ENCODE data around the gene CELF2.

CELF2 gene

GRCh38 chr10:11014671-11015445 is 2.8 kb upstream of the CELF2 start:
- Histone ChIP-seq H2BK120ac (ENCODE audit: low read depth, low read length) (no peak overlapping the region), H3K79me1 (ENCODE audit: low read depth, low read length) (no peaks in the 10 kb centered on the region), H2AFZ (ENCODE audit: low read length) (no peak overlapping the region), H3K4me1 (ENCODE audit: control insufficient read depth in 2 of 2, insufficient read depth in 1 of 2, low read depth in 1 of 2, low read length in 2 of 2) (peaks cover 9 to 25% of the 10 kb centered on the region in 2 donors), H3K9ac (ENCODE audit: low read depth, low read length, poor library complexity) (no peak overlapping the region), H3K4me3 (ENCODE audit: low read length in 2 of 2) (no peak overlapping the region), H2BK5ac (ENCODE audit: low read length) (no peak overlapping the region), H3K36me3 (replicated peaks in 1 of 2; ENCODE audit: control insufficient read depth in 2 of 2, insufficient read depth in 2 of 2, low read length in 2 of 2) (no peaks in the 10 kb centered on the region), H3K18ac (ENCODE audit: low read length) (no peak overlapping the region), H2BK12ac (ENCODE audit: low read length) (no peak overlapping the region), H3K9me3 (replicated peaks in 1 of 2; ENCODE audit: control insufficient read depth in 2 of 2, insufficient read depth in 1 of 2, low read depth in 1 of 2, low read length in 2 of 2) (no peaks in the 10 kb centered on the region), H4K8ac (ENCODE audit: low read depth, low read length) (no peak overlapping the region), H3K4me2 (ENCODE audit: insufficient read depth, low read length, poor library complexity, severe bottlenecking) (no peak overlapping the region), H4K91ac (ENCODE audit: low read depth, low read length, poor library complexity) (no peak overlapping the region), H3K23ac (ENCODE audit: low read depth, low read length, poor library complexity) (no peak overlapping the region), H2AK5ac (ENCODE audit: low read depth, low read length) (no peak overlapping the region), H3K4ac (ENCODE audit: low read length) (no peak overlapping the region), H3K27me3 (ENCODE audit: control insufficient read depth in 3 of 3, insufficient read depth in 3 of 3, low read depth in 1 of 3, low read length in 3 of 3) (peaks cover 0 to 9% (median 0%) of the 10 kb centered on the region in 3 experiments), H3K27ac (replicated peaks; ENCODE audit: low read length) (no peak overlapping the region), H2BK15ac (ENCODE audit: low read length) (no peak overlapping the region), H3K14ac (ENCODE audit: low read length) (no peak overlapping the region)
- no peak for DNase-seq (ENCODE audit: low spot score)
- WGBS, 2 donors (ENCODE audit: extremely low coverage in 2 of 2, insufficient read length in 2 of 2, insufficient replicate concordance in 1 of 2), result no CpG with 5 or more reads among the region's 14 CpGs

- Histone ChIP-seq H3K23ac (ENCODE audit: low read depth, low read length, poor library complexity) (no peak overlapping the region), H2AFZ (ENCODE audit: low read length) (no peak overlapping the region), H2BK5ac (ENCODE audit: low read length) (no peak overlapping the region), H4K8ac (ENCODE audit: low read depth, low read length) (no peak overlapping the region), H3K27ac (replicated peaks; ENCODE audit: low read length) (no peak overlapping the region), H3K9ac (ENCODE audit: low read depth, low read length, poor library complexity) (no peak overlapping the region), H3K4ac (ENCODE audit: low read length) (no peak overlapping the region), H4K91ac (ENCODE audit: low read depth, low read length, poor library complexity) (no peak overlapping the region), H3K36me3 (replicated peaks in 1 of 2; ENCODE audit: control insufficient read depth in 2 of 2, insufficient read depth in 2 of 2, low read length in 2 of 2) (no peaks in the 10 kb centered on the region), H3K79me1 (ENCODE audit: low read depth, low read length) (no peaks in the 10 kb centered on the region), H3K4me2 (ENCODE audit: insufficient read depth, low read length, poor library complexity, severe bottlenecking) (no peak overlapping the region), H3K18ac (ENCODE audit: low read length) (no peak overlapping the region), H3K14ac (ENCODE audit: low read length) (no peak overlapping the region), H2BK12ac (ENCODE audit: low read length) (no peak overlapping the region), H3K4me3 (ENCODE audit: low read length in 2 of 2) (no peak overlapping the region), H2AK5ac (ENCODE audit: low read depth, low read length) (no peak overlapping the region), H2BK120ac (ENCODE audit: low read depth, low read length) (no peak overlapping the region), H3K27me3 (ENCODE audit: control insufficient read depth in 3 of 3, insufficient read depth in 3 of 3, low read depth in 1 of 3, low read length in 3 of 3) (peaks cover 0 to 9% (median 0%) of the 10 kb centered on the region in 3 experiments), H3K9me3 (replicated peaks in 1 of 2; ENCODE audit: control insufficient read depth in 2 of 2, insufficient read depth in 1 of 2, low read depth in 1 of 2, low read length in 2 of 2) (no peaks in the 10 kb centered on the region), H3K4me1 (ENCODE audit: control insufficient read depth in 2 of 2, insufficient read depth in 1 of 2, low read depth in 1 of 2, low read length in 2 of 2) (peaks cover 9 to 25% of the 10 kb centered on the region in 2 donors), H2BK15ac (ENCODE audit: low read length) (no peak overlapping the region)
- no peak for DNase-seq (ENCODE audit: low spot score)
- whole genome bisulfite sequencing, 2 donors (ENCODE audit: extremely low coverage in 2 of 2, insufficient read length in 2 of 2, insufficient replicate concordance in 1 of 2), result no CpG with 5 or more reads among the region's 2 CpGs
Measured at GRCh38 chr10:11015446-11015934, 2.2 kb upstream of the CELF2 start.

GRCh38 chr10:11017000-11017569 is 587 bp upstream of the CELF2 start:
- Histone ChIP-seq H3K18ac (ENCODE audit: low read length) (peak overlapping the region; percentile 93), H3K4ac (ENCODE audit: low read length) (no peak overlapping the region), H3K27ac (replicated peaks; ENCODE audit: low read length) (no peak overlapping the region), H3K23ac (ENCODE audit: low read depth, low read length, poor library complexity) (peak overlapping the region; percentile 83), H3K14ac (ENCODE audit: low read length) (no peak overlapping the region), H4K91ac (ENCODE audit: low read depth, low read length, poor library complexity) (no peak overlapping the region), H3K4me3 (ENCODE audit: low read length in 2 of 2) (peak overlapping the region; percentile 58 to 85), H4K8ac (ENCODE audit: low read depth, low read length) (no peak overlapping the region), H2BK5ac (ENCODE audit: low read length) (no peak overlapping the region), H3K4me2 (ENCODE audit: insufficient read depth, low read length, poor library complexity, severe bottlenecking) (peak overlapping the region; percentile 48), H2BK12ac (ENCODE audit: low read length) (no peak overlapping the region), H3K79me1 (ENCODE audit: low read depth, low read length) (no peaks in the 10 kb centered on the region), H2BK15ac (ENCODE audit: low read length) (no peak overlapping the region), H2AK5ac (ENCODE audit: low read depth, low read length) (no peak overlapping the region), H3K4me1 (ENCODE audit: control insufficient read depth in 2 of 2, insufficient read depth in 1 of 2, low read depth in 1 of 2, low read length in 2 of 2) (peaks cover 7 to 22% of the 10 kb centered on the region in 2 donors), H3K9me3 (replicated peaks in 1 of 2; ENCODE audit: control insufficient read depth in 2 of 2, insufficient read depth in 1 of 2, low read depth in 1 of 2, low read length in 2 of 2) (no peaks in the 10 kb centered on the region), H3K27me3 (ENCODE audit: control insufficient read depth in 3 of 3, insufficient read depth in 3 of 3, low read depth in 1 of 3, low read length in 3 of 3) (peaks cover 0 to 9% (median 0%) of the 10 kb centered on the region in 3 experiments), H3K36me3 (replicated peaks in 1 of 2; ENCODE audit: control insufficient read depth in 2 of 2, insufficient read depth in 2 of 2, low read length in 2 of 2) (no peaks in the 10 kb centered on the region), H2BK120ac (ENCODE audit: low read depth, low read length) (no peak overlapping the region), H3K9ac (ENCODE audit: low read depth, low read length, poor library complexity) (no peak overlapping the region), H2AFZ (ENCODE audit: low read length) (peak overlapping the region; percentile 95)
- no CpG with 5 or more reads among the region's 19 CpGs for WGBS, 2 donors (ENCODE audit: extremely low coverage in 2 of 2, insufficient read length in 2 of 2, insufficient replicate concordance in 1 of 2)
- DNase-seq (ENCODE audit: low spot score), result no peak

- no peaks in the 10 kb centered on the region for H3K9me3 ChIP-seq (replicated peaks in 1 of 2; ENCODE audit: control insufficient read depth in 2 of 2, insufficient read depth in 1 of 2, low read depth in 1 of 2, low read length in 2 of 2)
- no peak overlapping the region for H2AK5ac ChIP-seq (ENCODE audit: low read depth, low read length)
- no peak overlapping the region for H3K4ac ChIP-seq (ENCODE audit: low read length)
- H4K8ac ChIP-seq (ENCODE audit: low read depth, low read length), result no peak overlapping the region
- H2AFZ ChIP-seq (ENCODE audit: low read length), result peak overlapping the region; percentile 95
- H4K91ac ChIP-seq (ENCODE audit: low read depth, low read length, poor library complexity), result no peak overlapping the region
- H3K4me1 ChIP-seq (ENCODE audit: control insufficient read depth in 2 of 2, insufficient read depth in 1 of 2, low read depth in 1 of 2, low read length in 2 of 2), result peaks cover 7 to 12% of the 10 kb centered on the region in 2 donors
- peaks cover 0 to 9% (median 0%) of the 10 kb centered on the region in 3 experiments for H3K27me3 ChIP-seq (ENCODE audit: control insufficient read depth in 3 of 3, insufficient read depth in 3 of 3, low read depth in 1 of 3, low read length in 3 of 3)
- H3K4me3 ChIP-seq (ENCODE audit: low read length in 2 of 2), result peak overlapping the region; percentile 58 to 92
- H3K18ac ChIP-seq (ENCODE audit: low read length), result peak overlapping the region; percentile 88
- H3K4me2 ChIP-seq (ENCODE audit: insufficient read depth, low read length, poor library complexity, severe bottlenecking), result peak overlapping the region; percentile 75
- WGBS, 2 donors (ENCODE audit: extremely low coverage in 2 of 2, insufficient read length in 2 of 2, insufficient replicate concordance in 1 of 2), result no CpG with 5 or more reads among the region's 57 CpGs
- H2BK12ac ChIP-seq (ENCODE audit: low read length), result no peak overlapping the region
- H3K27ac ChIP-seq (replicated peaks; ENCODE audit: low read length), result no peak overlapping the region
- peak overlapping the region; percentile 72 for H2BK15ac ChIP-seq (ENCODE audit: low read length)
- DNase-seq (ENCODE audit: low spot score), result no peak
- H3K36me3 ChIP-seq (replicated peaks in 1 of 2; ENCODE audit: control insufficient read depth in 2 of 2, insufficient read depth in 2 of 2, low read length in 2 of 2), result no peaks in the 10 kb centered on the region
- peak overlapping the region; percentile 28 for H2BK5ac ChIP-seq (ENCODE audit: low read length)
- no peak overlapping the region for H3K14ac ChIP-seq (ENCODE audit: low read length)
- no peak overlapping the region for H2BK120ac ChIP-seq (ENCODE audit: low read depth, low read length)
- H3K79me1 ChIP-seq (ENCODE audit: low read depth, low read length), result no peaks in the 10 kb centered on the region
- peak overlapping the region; percentile 36 for H3K23ac ChIP-seq (ENCODE audit: low read depth, low read length, poor library complexity)
- H3K9ac ChIP-seq (ENCODE audit: low read depth, low read length, poor library complexity), result no peak overlapping the region
Measured at GRCh38 chr10:11018432-11018841, 765 bp downstream of the CELF2 start.
